ENCODE data around the gene FRAS1.

DNA sequence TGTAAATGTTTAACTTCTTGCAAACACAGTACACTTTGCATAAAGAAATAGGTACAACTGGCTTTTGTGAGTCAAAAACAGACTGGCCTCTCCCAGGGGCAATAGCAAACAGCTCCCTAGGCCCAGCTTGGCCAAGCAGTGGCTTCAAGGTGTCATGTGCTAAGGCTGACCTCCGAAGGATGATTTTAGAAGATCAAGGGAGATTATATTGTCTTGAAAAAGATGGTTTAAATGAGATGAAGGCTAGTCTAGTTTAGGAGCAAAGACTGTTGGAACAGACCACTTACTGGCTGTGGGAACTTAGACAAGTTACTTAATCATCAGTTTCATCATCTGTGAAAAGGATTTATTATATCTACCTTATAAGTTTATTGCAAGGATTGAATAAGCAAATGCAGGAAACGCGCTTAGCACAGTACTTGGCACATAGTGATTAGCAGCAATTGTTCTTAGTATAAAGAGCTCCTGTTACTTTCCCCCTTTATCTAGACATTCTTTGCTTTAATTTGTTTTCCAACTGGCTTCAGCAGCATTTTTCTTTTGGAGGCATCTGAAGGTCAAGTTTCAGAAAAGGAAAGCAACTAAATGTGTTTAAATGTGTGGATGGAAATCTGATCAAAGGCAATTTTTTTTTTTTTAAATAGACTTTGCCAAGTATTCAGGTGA is 511.6 kb downstream of the FRAS1 start:
- no peak for TF ChIP-seq POLR2AphosphoS5 (IDR thresholded peaks at IDR 0.05; ENCODE audit: insufficient read depth in 1 of 2, low read depth in 1 of 2)
- TF ChIP-seq, protein P1, sequence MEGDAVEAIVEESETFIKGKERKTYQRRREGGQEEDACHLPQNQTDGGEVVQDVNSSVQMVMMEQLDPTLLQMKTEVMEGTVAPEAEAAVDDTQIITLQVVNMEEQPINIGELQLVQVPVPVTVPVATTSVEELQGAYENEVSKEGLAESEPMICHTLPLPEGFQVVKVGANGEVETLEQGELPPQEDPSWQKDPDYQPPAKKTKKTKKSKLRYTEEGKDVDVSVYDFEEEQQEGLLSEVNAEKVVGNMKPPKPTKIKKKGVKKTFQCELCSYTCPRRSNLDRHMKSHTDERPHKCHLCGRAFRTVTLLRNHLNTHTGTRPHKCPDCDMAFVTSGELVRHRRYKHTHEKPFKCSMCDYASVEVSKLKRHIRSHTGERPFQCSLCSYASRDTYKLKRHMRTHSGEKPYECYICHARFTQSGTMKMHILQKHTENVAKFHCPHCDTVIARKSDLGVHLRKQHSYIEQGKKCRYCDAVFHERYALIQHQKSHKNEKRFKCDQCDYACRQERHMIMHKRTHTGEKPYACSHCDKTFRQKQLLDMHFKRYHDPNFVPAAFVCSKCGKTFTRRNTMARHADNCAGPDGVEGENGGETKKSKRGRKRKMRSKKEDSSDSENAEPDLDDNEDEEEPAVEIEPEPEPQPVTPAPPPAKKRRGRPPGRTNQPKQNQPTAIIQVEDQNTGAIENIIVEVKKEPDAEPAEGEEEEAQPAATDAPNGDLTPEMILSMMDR (IDR thresholded peaks at IDR 0.05): no peak

All from vagina (tissue), 2 donors.